Mesenchymal stem cell (in vitro differentiated cells and primary cell): ENCODE data around the gene FRG1.
"Not testable (repeated sequence)": the region's sequence is repeated elsewhere in the genome, so short reads cannot be mapped to it uniquely, and the experiment has no call there.

Experiments
- DNase-seq: peaks from one replicate; pipeline ENCODE4 v3.0.0-alpha.2; 2013
- H2AFZ ChIP-seq: one replicate; pipeline ENCODE4 v1.6.1; 2013; ENCODE audit warnings: low read depth, mild to moderate bottlenecking, control low read depth, inconsistent platforms, low read length, moderate library complexity
- H2AK5ac ChIP-seq: 2 replicates; pipeline ENCODE4 v1.6.1; 2013; ENCODE audit warnings: low read length, moderate library complexity, mild to moderate bottlenecking, inconsistent platforms; ENCODE audit not compliant: severe bottlenecking
- H2BK120ac ChIP-seq: one replicate; pipeline ENCODE4 v1.6.1; 2013; ENCODE audit warnings: low read depth, mild to moderate bottlenecking, inconsistent platforms, low read length, moderate library complexity
- H2BK12ac ChIP-seq, 2 experiments: one replicate each; pipeline ENCODE4 v1.6.1; 2013; ENCODE audit warnings: inconsistent platforms in 2 of 2, low read length in 2 of 2, mild to moderate bottlenecking in 2 of 2, moderate library complexity in 2 of 2, control low read depth in 1 of 2
- H2BK15ac ChIP-seq: one replicate; pipeline ENCODE4 v1.6.1; 2013; ENCODE audit warnings: mild to moderate bottlenecking, low read depth, inconsistent platforms; ENCODE audit not compliant: poor library complexity, severe bottlenecking
- H2BK5ac ChIP-seq: 2 replicates; pipeline ENCODE4 v1.6.1; 2013; ENCODE audit warnings: low read depth, mild to moderate bottlenecking, low read length, control low read depth, inconsistent platforms; ENCODE audit not compliant: poor library complexity, severe bottlenecking
- H3K14ac ChIP-seq, 2 experiments: one replicate each; pipeline ENCODE4 v1.6.1; 2013; ENCODE audit warnings: inconsistent platforms in 2 of 2, low read length in 2 of 2, control low read depth in 1 of 2, mild to moderate bottlenecking in 1 of 2, moderate library complexity in 1 of 2
- H3K18ac ChIP-seq, 2 experiments: one replicate each; pipeline ENCODE4 v1.6.1; 2013; ENCODE audit warnings: inconsistent platforms in 2 of 2, low read length in 2 of 2, control low read depth in 1 of 2, low read depth in 1 of 2, mild to moderate bottlenecking in 1 of 2
- H3K23ac ChIP-seq, 2 experiments: one replicate each; pipeline ENCODE4 v1.6.1; 2013; ENCODE audit warnings: inconsistent platforms in 2 of 2, low read length in 2 of 2, mild to moderate bottlenecking in 2 of 2, moderate library complexity in 2 of 2, control low read depth in 1 of 2
- H3K27ac ChIP-seq: 2 replicates; pipeline ENCODE4 v1.5.1; 2013; ENCODE audit warnings: mild to moderate bottlenecking, moderate library complexity, low read length, control low read depth, inconsistent platforms; ENCODE audit not compliant: poor library complexity, severe bottlenecking
- H3K27me3 ChIP-seq, 2 experiments: 2 replicates each; pipeline versions ENCODE4 v1.6.1 to v1.7.0; 2013; ENCODE audit warnings: low read length in 2 of 2, mild to moderate bottlenecking in 2 of 2, moderate library complexity in 2 of 2, control low read depth in 1 of 2, inconsistent platforms in 1 of 2; ENCODE audit not compliant: control insufficient read depth in 1 of 2, insufficient read depth in 1 of 2
- H3K36me3 ChIP-seq, 2 experiments: 2 replicates each; pipeline versions ENCODE4 v1.6.1 to v1.7.0; 2013; ENCODE audit warnings: low read length in 2 of 2, control low read depth in 1 of 2, inconsistent platforms in 1 of 2, low read depth in 1 of 2, mild to moderate bottlenecking in 1 of 2; ENCODE audit not compliant: insufficient read depth in 2 of 2, control insufficient read depth in 1 of 2
- H3K4ac ChIP-seq, 2 experiments: one replicate each; pipeline ENCODE4 v1.6.1; 2013; ENCODE audit warnings: inconsistent platforms in 2 of 2, low read length in 2 of 2, mild to moderate bottlenecking in 2 of 2, moderate library complexity in 2 of 2, control low read depth in 1 of 2, low read depth in 1 of 2
- H3K4me1 ChIP-seq: 2 replicates; pipeline ENCODE4 v1.6.1; 2013; ENCODE audit warnings: low read depth, low read length, control low read depth; ENCODE audit not compliant: control insufficient read depth, insufficient read depth
- H3K4me2 ChIP-seq: 2 replicates; pipeline ENCODE4 v1.6.1; 2013; ENCODE audit warnings: low read length, mild to moderate bottlenecking, inconsistent platforms; ENCODE audit not compliant: poor library complexity, severe bottlenecking
- H3K4me3 ChIP-seq, 2 experiments: 2 replicates each; pipeline versions ENCODE4 v1.5.1 to v1.7.0; 2013; ENCODE audit warnings: low read length in 2 of 2, mild to moderate bottlenecking in 2 of 2, control low read depth in 1 of 2, low read depth in 1 of 2; ENCODE audit not compliant: insufficient read depth in 1 of 2
- H3K79me1 ChIP-seq: replicated peaks from 2 replicates; pipeline ENCODE4 v1.6.1; 2013; ENCODE audit warnings: mild to moderate bottlenecking, control low read depth, low read length, inconsistent platforms; ENCODE audit not compliant: poor library complexity, severe bottlenecking
- H3K9ac ChIP-seq: 2 replicates; pipeline ENCODE4 v1.7.0; 2013; ENCODE audit warnings: mild to moderate bottlenecking, low read length, moderate library complexity
- H3K9me3 ChIP-seq: 2 replicates; pipeline ENCODE4 v1.7.0; 2013; ENCODE audit warnings: mild to moderate bottlenecking, low read length; ENCODE audit not compliant: control insufficient read depth
- H4K8ac ChIP-seq: one replicate; pipeline ENCODE4 v1.6.1; 2013; ENCODE audit warnings: inconsistent platforms, mild to moderate bottlenecking, low read length, moderate library complexity
- H4K91ac ChIP-seq: one replicate; pipeline ENCODE4 v1.6.1; 2013; ENCODE audit warnings: mild to moderate bottlenecking, low read length, inconsistent platforms
- WGBS: methylation state at CpG from one replicate; pipeline ENCODE4 v1.1.7; 2013; ENCODE audit warnings: mixed read lengths; 5-methylcytosine and 5-hydroxymethylcytosine counted together

FRG1 gene

DNA sequence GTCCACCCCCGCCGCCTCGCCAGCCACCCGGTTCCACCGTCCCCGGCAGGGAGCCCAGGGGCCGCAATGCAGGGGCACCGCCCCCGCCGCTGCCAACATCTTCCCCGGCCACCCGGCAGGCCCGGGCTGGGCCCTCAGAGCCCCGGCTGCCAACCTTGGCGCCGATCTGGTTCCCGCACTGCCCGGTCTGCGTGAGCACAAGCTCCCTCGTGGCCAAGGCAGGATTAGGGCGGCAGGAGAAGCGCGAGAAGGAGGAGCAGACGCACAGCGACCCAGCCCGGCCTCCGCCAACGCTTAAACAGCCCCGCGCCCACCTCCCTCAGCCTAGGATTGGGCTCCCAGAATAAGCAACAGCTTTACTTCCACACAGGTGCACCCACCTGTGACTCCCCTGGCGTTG is 44.0 kb downstream of the FRG1 start:
- H2AFZ ChIP-seq, H2BK15ac ChIP-seq, H4K8ac ChIP-seq, H4K91ac ChIP-seq, H3K79me1 ChIP-seq, H3K23ac ChIP-seq, H3K36me3 ChIP-seq, H3K4me3 ChIP-seq, H3K27ac ChIP-seq, H3K4me1 ChIP-seq, H2BK120ac ChIP-seq, H3K27me3 ChIP-seq, H2AK5ac ChIP-seq, DNase-seq, H3K4me2 ChIP-seq, H3K18ac ChIP-seq, H2BK12ac ChIP-seq, H3K14ac ChIP-seq, H3K9ac ChIP-seq, H3K4ac ChIP-seq, H3K9me3 ChIP-seq, H2BK5ac ChIP-seq: not testable (repeated sequence)
- 90% methylated on average over 21 of the region's 31 CpGs for WGBS

DNA sequence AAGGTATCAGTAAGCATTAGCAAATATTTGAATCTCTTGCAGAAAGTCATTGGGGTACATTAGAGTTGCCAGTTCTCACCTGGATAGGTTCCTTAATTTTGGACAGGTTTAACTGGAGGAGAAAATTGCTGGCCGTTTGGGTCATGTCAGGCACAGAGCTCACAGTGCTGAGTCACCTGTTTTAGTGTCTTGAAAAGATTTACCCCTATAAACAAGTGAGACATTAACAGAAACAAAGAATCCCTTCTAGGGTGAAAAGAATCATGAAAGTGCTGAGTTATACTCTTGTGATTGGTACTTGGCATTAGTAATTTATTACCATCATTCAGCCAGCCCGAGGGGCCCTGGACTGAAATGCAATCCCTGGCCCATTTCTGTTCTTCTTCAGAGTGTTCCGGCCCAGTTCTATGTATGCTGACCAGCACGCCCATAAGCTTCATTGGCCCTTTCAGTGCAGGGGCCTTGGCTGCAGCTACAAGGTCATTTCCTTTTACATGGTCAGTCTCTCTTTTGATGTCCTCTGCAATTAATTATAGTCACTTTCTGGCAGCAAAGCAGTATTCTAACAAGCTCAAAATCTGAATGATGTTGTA is 45.1 kb downstream of the FRG1 start:
- H3K36me3 ChIP-seq, DNase-seq, H2BK120ac ChIP-seq, H3K4ac ChIP-seq, H2AK5ac ChIP-seq, H2BK5ac ChIP-seq, H3K14ac ChIP-seq, H3K27me3 ChIP-seq, H3K9ac ChIP-seq, H2AFZ ChIP-seq, H3K27ac ChIP-seq, H3K4me3 ChIP-seq, H3K79me1 ChIP-seq, H3K23ac ChIP-seq, H2BK15ac ChIP-seq, H4K91ac ChIP-seq, H3K4me2 ChIP-seq, H3K9me3 ChIP-seq, H4K8ac ChIP-seq, H3K18ac ChIP-seq, H2BK12ac ChIP-seq, H3K4me1 ChIP-seq: not testable (repeated sequence)
- 71% methylated on average over 3 of the region's 4 CpGs for WGBS

DNA sequence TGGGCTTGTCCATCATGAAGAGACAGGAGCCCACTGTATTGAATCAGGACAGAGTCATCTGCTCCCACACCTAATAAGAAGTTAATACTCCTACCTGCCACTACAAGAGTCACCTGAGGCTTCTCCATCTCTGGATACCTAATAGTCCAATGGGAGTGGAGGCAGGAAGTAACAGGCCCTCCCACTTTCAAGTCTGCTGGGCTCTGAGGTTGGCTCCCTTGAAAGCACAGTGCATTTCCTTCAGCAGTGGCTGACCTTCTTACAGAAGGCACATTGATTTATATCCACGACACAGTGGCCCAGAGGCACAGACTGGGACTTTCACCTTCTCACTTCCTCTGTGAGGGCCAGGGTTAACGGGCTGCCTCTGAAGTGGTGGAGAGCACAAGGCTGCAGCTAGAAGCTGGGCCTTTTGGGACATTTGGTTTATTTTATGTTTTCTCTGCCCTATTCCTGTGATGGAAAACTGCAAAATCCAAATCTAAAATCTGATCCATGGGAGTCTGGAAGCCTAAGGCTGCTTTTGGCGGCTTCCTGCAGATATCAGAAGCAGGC is 48.3 kb downstream of the FRG1 start:
- Histone ChIP-seq H4K8ac (peak overlapping the region; percentile 28), H3K79me1 (no peaks in the 10 kb centered on the region), H3K27me3 (no peaks in the 10 kb centered on the region), H3K4me3 (no peak overlapping the region), H2BK12ac (no peak overlapping the region), H3K23ac (no peak overlapping the region), H2BK5ac (no peak overlapping the region), H3K4me2 (no peak overlapping the region), H3K9ac (no peak overlapping the region), H3K14ac (no peak overlapping the region), H2AK5ac (no peak overlapping the region), H3K4ac (no peak overlapping the region), H2BK15ac (no peak overlapping the region), H3K27ac (no peak overlapping the region), H3K9me3 (no peaks in the 10 kb centered on the region), H2BK120ac (no peak overlapping the region), H3K4me1 (no peaks in the 10 kb centered on the region), H3K18ac (no peak overlapping the region), H3K36me3 (no peaks in the 10 kb centered on the region), H4K91ac (no peak overlapping the region), H2AFZ (no peak overlapping the region)
- no peak for DNase-seq
- WGBS, result 33% methylated on average over 3 of the region's 3 CpGs

DNA sequence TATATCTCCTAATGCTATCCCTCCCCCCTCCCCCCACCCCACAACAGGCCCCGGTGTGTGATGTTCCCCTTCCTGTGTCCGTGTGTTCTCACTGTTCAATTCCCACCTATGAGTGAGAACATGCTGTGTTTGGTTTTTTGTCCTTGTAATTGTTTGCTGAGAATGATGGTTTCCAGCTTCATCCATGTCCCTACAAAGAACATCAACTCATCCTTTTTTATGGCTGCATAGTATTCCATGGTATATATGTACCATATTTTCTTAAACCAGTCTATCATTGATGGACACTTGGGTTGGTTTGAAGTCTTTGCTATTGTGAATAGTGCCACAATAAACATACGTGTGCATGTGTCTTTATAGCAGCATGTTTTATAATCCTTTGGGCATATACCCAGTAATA is 49.3 kb downstream of the FRG1 start:
- not testable (repeated sequence) for H3K36me3 ChIP-seq, H2BK5ac ChIP-seq, H3K18ac ChIP-seq, H2AK5ac ChIP-seq, H3K27ac ChIP-seq, H4K91ac ChIP-seq, H3K27me3 ChIP-seq, H3K14ac ChIP-seq, DNase-seq, H3K9me3 ChIP-seq, H3K23ac ChIP-seq, H2BK15ac ChIP-seq, H3K4me2 ChIP-seq, H3K79me1 ChIP-seq, H3K4ac ChIP-seq, H2AFZ ChIP-seq, H2BK120ac ChIP-seq, H3K9ac ChIP-seq, H4K8ac ChIP-seq, H3K4me1 ChIP-seq, H3K4me3 ChIP-seq, H2BK12ac ChIP-seq
- WGBS, result no CpG with 5 or more reads among the region's 3 CpGs
